SHP77 treated with DMSO at 0.1 percent for 48 hours (cell line): Measurements from ENCODE around the gene PAN2.
A peak's percentile ranks its signal among the peaks of the same experiment; 100 is the strongest.
"Not testable (repeated sequence)": the region's sequence is repeated elsewhere in the genome, so short reads cannot be mapped to it uniquely, and the experiment has no call there.

Source experiments
- DNase-seq: peaks from one replicate; lab custom pipeline; 2025; lab: John Stamatoyannopoulos, UW

The PAN2 gene

GRCh38 chr12:56308714-56309113 lies 25.1 kb downstream of the PAN2 start:
- no peak for DNase-seq

GRCh38 chr12:56307221-56307965 lies 26.4 kb downstream of the PAN2 start:
- DNase-seq = no peak

- no peak for DNase-seq
These were observed 28.8 kb downstream of the PAN2 start for GRCh38 chr12:56304872-56305590.

- no peak for DNase-seq
These were observed 29.5 kb downstream of the PAN2 start for GRCh38 chr12:56304276-56304675.

- no peak for DNase-seq
These were observed 32.9 kb downstream of the PAN2 start for GRCh38 chr12:56300644-56301464.

- peak; percentile 90 for DNase-seq
These were observed 33.8 kb downstream of the PAN2 start, which contains the start of gene CS for GRCh38 chr12:56299853-56300643. TSS of gene CS (minus strand) at chr12:56300330. CDS start at chr12:56300201, 129 bp downstream.

- DNase-seq = no peak
These were observed 34.4 kb downstream of the PAN2 start for GRCh38 chr12:56299308-56299852.

- no peak for DNase-seq
These were observed 35.0 kb downstream of the PAN2 start for GRCh38 chr12:56298828-56299227.

GRCh38 chr12:56297400-56297799 lies 36.4 kb downstream of the PAN2 start:
- DNase-seq = no peak

GRCh38 chr12:56296295-56296694 lies 37.5 kb downstream of the PAN2 start:
- no peak for DNase-seq

GRCh38 chr12:56293795-56294194 lies 40.0 kb downstream of the PAN2 start:
- DNase-seq = no peak

- no peak for DNase-seq
These were observed 45.0 kb downstream of the PAN2 start for GRCh38 chr12:56288705-56289387.

GRCh38 chr12:56286044-56286830 lies 47.6 kb downstream of the PAN2 start:
- DNase-seq = no peak

- not testable (repeated sequence) for DNase-seq
These were observed 49.5 kb downstream of the PAN2 start for GRCh38 chr12:56284263-56284662.

- no peak for DNase-seq
These were observed 51.2 kb downstream of the PAN2 start for GRCh38 chr12:56282579-56282978.

- DNase-seq = no peak
These were observed 51.8 kb downstream of the PAN2 start for GRCh38 chr12:56282030-56282429.

- no peak for DNase-seq
These were observed 53.0 kb downstream of the PAN2 start for GRCh38 chr12:56280849-56281248.

GRCh38 chr12:56278905-56279304 lies 54.9 kb downstream of the PAN2 start:
- DNase-seq = no peak

- no peak for DNase-seq
These were observed 59.5 kb downstream of the PAN2 start for GRCh38 chr12:56274299-56274698.

GRCh38 chr12:56272468-56272867 lies 61.3 kb downstream of the PAN2 start:
- DNase-seq = not testable (repeated sequence)
